Thoracic aorta (tissue), 2 donors: ENCODE results near the gene GREB1L. TPM values are rescaled to one million over a fixed set of nuclear protein-coding genes. Genes with fewer than 3 reads are reported as not detected.

Source experiments
- ATAC-seq: fragments of 150-250 bp; one replicate; pipeline ENCODE4 v1.8.0; 2017; ENCODE audit warnings: low read depth; ENCODE audit not compliant: insufficient number of reproducible peaks, low FRiP score
- DNase-seq: peaks from one replicate; pipeline ENCODE4 v3.0.0-alpha.2; 2020; ENCODE audit warnings: low spot score
- H3K27ac ChIP-seq, 2 donors: fragments of 200-600 bp; sonication (generic); 1 replicate in 1 of 2; 2 replicates in 1 of 2; pipeline ENCODE4 v1.5.1; 2016; ENCODE audit warnings: mild to moderate bottlenecking in 2 of 2, moderate library complexity in 2 of 2
- H3K27me3 ChIP-seq: fragments of 200-600 bp; sonication (generic); replicated peaks from 2 replicates; pipeline ENCODE4 v1.6.0; 2016; ENCODE audit warnings: mild to moderate bottlenecking; ENCODE audit not compliant: insufficient read depth
- H3K36me3 ChIP-seq: fragments of 200-600 bp; sonication (generic); one replicate; pipeline ENCODE4 v1.5.1; 2016
- H3K4me1 ChIP-seq, 2 donors: fragments of 200-600 bp; sonication (generic); 1 replicate in 1 of 2; 2 replicates in 1 of 2; pipeline versions ENCODE4 v1.5.1 to v1.6.0; 2016; ENCODE audit warnings: low read depth in 2 of 2, mild to moderate bottlenecking in 1 of 2; ENCODE audit not compliant: control insufficient read depth in 1 of 2
- H3K4me3 ChIP-seq: fragments of 200-600 bp; sonication (generic); 2 replicates; pipeline ENCODE4 v1.5.1; 2016; ENCODE audit warnings: mild to moderate bottlenecking
- H3K9me3 ChIP-seq: fragments of 200-600 bp; sonication (generic); 2 replicates; pipeline ENCODE4 v1.5.1; 2016
- CTCF ChIP-seq: fragments of 200-600 bp; sonication (generic); IDR thresholded peaks from one replicate; pipeline ENCODE4 v1.5.1; 2019; ENCODE audit warnings: antibody characterized with exemption
- total RNA-seq, 2 donors: library from RNA; depleted of rRNA; stranded (reverse); fragments of >200 nt; gene quantifications; one replicate each; pipeline versions ENCODE4 v1.1.0 to v1.2.3, GENCODE V29; 2016

GREB1L gene
- total RNA-seq, 2 donors from 2014 or later = 12.7 to 20.0 TPM

DNA sequence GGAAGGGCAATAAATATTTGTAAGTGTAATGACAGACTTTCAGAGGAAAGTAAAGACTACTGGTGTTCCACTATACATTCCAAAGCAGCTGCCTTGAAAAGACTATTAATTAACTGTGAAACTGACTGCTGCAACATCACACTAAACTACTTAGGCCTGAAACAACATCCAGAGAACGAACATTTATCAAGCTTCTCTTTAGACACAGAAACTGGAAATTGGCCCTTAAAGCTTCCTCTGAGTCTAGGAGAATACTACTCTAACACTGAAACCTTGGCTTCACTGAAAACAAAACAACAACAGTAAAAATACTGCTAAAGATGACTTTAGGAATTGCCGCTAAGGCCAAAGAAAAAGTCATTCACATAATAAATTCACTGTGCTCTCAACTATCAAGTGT, 283.9 kb downstream of the GREB1L start:
- peaks cover 3% of the 10 kb centered on the region for H3K36me3 ChIP-seq

DNA sequence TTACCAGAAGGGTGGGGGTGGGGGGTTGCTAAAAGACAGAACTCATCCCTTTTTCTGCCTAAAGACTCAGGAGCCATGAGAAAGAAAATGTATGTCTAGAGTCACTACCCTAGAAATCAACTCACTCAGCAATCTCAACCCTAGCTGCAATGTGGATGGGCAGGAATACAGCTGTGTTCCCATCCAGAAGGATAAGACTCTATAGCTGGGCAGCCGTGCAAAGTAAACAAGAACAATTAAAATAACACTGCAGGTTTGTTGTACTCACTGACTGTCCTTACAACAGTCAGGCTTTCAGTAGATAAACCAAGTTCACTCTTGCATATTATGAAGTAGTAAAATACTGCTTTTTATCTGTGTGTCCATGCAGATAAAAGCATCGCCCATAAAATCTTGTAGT, 284.4 kb downstream of the GREB1L start:
- Histone ChIP-seq H3K9me3 (no peaks in the 10 kb centered on the region), H3K36me3 (peaks cover 4% of the 10 kb centered on the region), H3K4me3 (no peak overlapping the region), H3K4me1 (peaks cover 7 to 12% of the 10 kb centered on the region in 2 donors), H3K27ac (no peak overlapping the region), H3K27me3 (no peaks in the 10 kb centered on the region)
- ATAC-seq = no peak
- no peak for TF ChIP-seq CTCF
- no peak for DNase-seq

More for the DNA sequence above, 283.9 kb downstream of the GREB1L start:
- no peak overlapping the region for H3K4me3 ChIP-seq
- DNase-seq (no peak), ATAC-seq (no peak)
- H3K4me1 ChIP-seq = peaks cover 7 to 12% of the 10 kb centered on the region in 2 donors
- no peaks in the 10 kb centered on the region for H3K9me3 ChIP-seq
- no peaks in the 10 kb centered on the region for H3K27me3 ChIP-seq
- no peak overlapping the region for H3K27ac ChIP-seq
- TF ChIP-seq CTCF = no peak

GRCh38 chr18:21534327-21534726, 292.3 kb downstream of the GREB1L start:
- no peak for ATAC-seq
- peaks cover 6% of the 10 kb centered on the region for H3K36me3 ChIP-seq
- TF ChIP-seq CTCF = no peak
- no peaks in the 10 kb centered on the region for H3K9me3 ChIP-seq
- peaks cover 0 to 5% of the 10 kb centered on the region in 2 donors for H3K4me1 ChIP-seq
- no peaks in the 10 kb centered on the region for H3K27me3 ChIP-seq
- no peak for DNase-seq
- H3K27ac ChIP-seq = no peak overlapping the region
- no peak overlapping the region for H3K4me3 ChIP-seq

GRCh38 chr18:21538230-21538629, 296.2 kb downstream of the GREB1L start:
- ATAC-seq (no peak), DNase-seq (no peak)
- Histone ChIP-seq H3K9me3 (no peaks in the 10 kb centered on the region), H3K27ac (no peak overlapping the region), H3K4me3 (no peak overlapping the region), H3K36me3 (peaks cover 10% of the 10 kb centered on the region), H3K4me1 (peaks cover 0 to 5% of the 10 kb centered on the region in 2 donors), H3K27me3 (no peaks in the 10 kb centered on the region)
- TF ChIP-seq CTCF = no peak

GRCh38 chr18:21546423-21546822, 304.4 kb downstream of the GREB1L start:
- no peak for DNase-seq
- Histone ChIP-seq H3K36me3 (peaks cover 17% of the 10 kb centered on the region), H3K4me1 (no peaks in the 10 kb centered on the region), H3K27me3 (no peaks in the 10 kb centered on the region), H3K9me3 (no peaks in the 10 kb centered on the region), H3K27ac (no peak overlapping the region), H3K4me3 (no peak overlapping the region)
- TF ChIP-seq CTCF = no peak
- no peak for ATAC-seq
